ENCODE data around the gene ZNF354C.

DNA sequence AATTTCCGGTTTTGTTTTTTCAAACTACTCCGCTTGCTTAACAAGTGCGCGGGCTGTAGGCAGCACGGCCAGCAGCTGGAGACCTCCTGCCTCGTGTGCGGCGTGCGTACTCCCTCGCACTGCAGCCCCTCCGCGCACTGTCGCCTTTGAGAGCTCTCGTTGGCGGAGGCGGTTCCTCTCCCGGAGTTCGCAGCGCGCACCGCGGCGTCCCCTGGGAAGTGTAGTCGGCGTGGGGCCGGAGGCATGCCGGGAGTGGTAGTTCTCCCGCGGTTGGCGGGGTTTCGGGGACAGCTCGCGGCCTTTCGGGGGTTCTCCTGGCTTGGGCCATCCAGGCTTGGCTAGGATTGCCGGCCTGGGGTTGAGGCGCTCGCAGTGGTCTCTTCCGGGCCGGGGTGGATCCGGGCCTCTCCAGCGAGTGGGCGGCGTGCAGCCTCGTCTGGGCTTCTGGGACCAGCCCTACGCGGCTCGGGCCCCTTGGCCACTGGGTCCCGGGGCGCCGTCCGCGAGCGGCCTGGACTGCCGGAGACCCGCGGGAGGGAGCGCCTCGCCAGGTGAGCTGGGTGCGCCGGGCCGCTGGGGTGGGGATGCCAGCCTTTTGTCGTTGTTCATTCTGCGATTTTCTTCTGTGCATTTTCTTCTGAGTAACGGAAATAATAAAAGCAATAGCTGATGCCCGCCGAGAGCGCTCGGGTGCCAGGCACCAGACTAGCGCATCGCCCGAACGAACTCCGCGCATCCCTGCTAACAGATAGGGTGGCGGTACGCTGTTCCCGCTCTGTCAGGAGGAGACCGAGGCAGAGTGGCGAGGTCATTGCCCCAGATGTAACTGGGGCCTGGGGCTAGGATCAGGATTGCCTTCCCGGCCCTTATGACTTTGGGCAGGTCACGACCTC is at the start of gene ZNF354C:
- TF ChIP-seq CTCF (IDR thresholded peaks at IDR 0.05; ENCODE audit: low read depth, low read length) (no peak), POLR2A (IDR thresholded peaks at IDR 0.05; ENCODE audit: extremely low read depth, insufficient read length) (no peak), MYC (IDR thresholded peaks at IDR 0.05; ENCODE audit: low read depth, low read length) (no peak)
- TF ChIP-seq, protein P1, sequence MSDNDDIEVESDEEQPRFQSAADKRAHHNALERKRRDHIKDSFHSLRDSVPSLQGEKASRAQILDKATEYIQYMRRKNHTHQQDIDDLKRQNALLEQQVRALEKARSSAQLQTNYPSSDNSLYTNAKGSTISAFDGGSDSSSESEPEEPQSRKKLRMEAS (IDR thresholded peaks at IDR 0.05; ENCODE audit: low read depth, low read length): no peak

Measured in NB4 (cell line).